GM21529 (cell line): ENCODE data around the gene ARCN1.

Experiments used
- ATAC-seq: cut with Tn5 transposase; IDR thresholded peaks from one replicate; pipeline ENCODE4 v1.9.1; 2021; ENCODE audit not compliant: unreplicated experiment

Gene ARCN1

DNA sequence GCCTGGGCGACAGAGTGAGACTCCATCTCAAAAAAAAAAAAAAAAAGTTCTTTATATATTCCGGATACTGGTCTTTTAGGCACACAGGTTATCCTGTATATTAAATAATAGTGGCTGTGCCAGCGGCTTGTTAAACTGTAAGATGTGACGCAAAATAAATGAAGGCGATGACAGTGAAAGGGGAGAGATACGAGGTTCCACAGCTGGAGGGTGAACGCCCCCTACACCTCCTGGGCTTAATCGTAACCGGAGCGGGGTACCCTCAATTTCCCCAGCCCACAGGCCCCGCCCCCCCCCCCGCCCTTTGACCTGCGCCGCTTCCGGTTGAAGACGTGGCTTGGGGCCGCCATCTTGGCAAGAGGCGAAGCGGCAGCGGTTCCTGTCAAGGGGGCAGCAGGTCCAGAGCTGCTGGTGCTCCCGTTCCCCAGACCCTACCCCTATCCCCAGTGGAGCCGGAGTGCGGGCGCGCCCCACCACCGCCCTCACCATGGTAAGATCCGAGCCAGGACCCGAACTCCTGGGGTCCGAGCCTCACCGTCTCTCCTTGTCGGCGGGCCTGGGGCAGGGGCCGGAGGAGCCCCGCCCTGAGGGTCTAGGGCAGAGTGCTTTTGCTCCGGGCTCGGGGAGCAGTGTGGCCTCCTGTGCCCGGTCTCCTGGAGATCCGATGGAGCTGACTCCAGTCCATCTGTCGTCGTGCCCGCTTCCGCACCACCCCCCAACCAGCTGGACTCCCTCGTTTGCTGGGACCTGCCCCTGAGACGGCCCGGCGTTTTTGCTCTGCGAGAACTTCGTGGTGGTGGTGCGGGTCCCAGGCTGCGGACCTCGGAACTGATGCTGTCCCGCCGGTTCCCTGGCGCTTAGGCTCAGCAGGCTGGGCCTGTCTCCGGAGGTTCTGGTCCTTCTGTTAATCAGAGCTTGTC lies at the start of gene ARCN1:
Gene ARCN1 (plus strand): TSS at position 349 of the 920 bp plus-strand sequence. CDS start 139 bp downstream, at position 488.
- peak; percentile 80 for ATAC-seq

DNA sequence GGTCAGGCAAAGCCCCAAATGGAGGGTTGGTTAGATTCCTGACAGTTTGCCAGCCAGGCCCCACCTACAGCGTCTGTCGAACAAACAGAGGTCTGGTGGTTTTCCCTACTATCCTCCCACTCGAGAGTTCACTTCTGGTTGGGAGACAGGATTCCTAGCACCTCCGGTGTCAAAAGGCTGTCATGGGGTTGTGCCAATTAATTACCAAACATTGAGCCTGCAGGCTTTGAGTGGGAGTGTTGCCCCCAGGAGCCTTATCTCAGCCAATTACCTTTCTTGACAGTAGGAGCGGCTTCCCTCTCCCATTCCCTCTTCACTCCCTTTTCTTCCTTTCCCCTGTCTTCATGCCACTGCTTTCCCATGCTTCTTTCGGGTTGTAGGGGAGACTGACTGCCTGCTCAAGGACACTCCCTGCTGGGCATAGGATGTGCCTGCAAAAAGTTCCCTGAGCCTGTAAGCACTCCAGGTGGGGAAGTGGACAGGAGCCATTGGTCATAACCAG lies 49.6 kb upstream of the ARCN1 start:
- ATAC-seq, result no peak

GRCh38 chr11:118524356-118524755 lies 47.9 kb upstream of the ARCN1 start:
- no peak for ATAC-seq

GRCh38 chr11:118524757-118525470 lies 47.3 kb upstream of the ARCN1 start:
- ATAC-seq, result no peak

DNA sequence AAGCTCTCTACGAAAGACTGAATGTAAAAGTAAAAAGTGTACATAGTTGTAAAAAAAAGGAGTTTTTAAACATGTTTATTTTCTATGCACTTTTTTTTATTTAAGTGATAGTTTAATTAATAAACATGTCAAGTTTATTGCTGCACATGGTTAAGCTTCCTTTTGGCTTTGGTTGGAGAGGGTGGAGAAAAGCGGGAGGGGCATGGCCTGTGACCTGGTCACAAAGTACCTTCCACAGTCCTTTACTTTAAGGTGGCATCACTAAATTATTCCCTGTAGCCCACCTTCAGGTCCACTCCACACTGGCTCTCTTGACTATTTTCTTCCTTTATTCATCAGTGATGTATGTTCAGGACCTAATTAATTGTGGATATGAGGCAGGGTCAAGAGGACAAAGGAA lies 45.5 kb upstream of the ARCN1 start:
- no peak for ATAC-seq

DNA sequence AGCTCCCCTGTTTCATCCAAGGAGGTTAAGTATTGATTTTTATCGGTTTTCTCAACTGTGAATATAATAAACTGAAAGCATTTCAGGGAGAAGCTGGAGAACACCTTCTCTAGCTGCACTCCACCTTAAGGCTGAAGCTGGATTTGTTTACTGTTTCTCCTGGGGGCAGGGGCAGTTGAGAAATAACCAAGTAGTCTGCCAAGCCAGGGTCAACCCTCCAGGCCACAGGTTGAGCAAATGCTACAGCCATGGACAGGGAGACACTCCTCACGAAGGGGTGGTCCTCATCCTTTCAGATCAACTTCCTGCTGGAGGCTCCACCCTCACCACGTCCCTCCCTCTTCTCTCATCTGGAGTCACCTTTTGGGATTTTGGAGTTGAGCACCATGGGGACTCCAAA lies 45.1 kb upstream of the ARCN1 start, which contains the start of gene TTC36:
Gene TTC36 (plus strand): TSS at position 366 of the 400 bp plus-strand sequence. CDS start 21 bp downstream, at position 387.
- no peak for ATAC-seq

- ATAC-seq, result no peak
Observed at GRCh38 chr11:118528511-118528910, 43.7 kb upstream of the ARCN1 start.

DNA sequence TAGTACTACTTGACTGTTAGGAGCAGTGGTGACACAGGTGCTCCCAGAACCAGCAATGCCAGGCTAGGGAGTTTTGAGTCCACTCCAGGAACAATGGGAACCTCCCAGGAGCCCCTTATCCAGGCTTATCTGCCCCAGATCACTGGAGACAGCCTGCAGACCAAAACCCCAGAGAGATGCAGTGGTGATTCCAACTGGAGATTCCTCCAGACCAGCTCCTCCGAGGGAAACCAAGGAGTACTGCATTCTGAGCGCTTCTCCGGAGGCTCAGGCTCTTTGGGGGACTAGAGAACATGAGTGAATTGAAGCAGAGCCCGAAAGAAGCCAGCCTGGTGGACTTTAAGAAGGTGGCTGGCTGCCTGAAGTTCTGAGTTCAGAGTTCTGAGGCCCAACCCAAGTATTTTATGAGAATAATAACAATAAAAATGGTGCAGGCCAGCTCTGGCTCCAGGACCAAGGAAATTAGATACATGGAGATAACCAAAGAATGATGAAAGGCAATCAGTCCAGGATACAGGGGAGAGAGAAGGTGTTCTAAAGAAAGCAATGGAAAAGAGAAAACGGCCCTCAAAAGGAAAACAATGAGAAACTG lies 42.5 kb upstream of the ARCN1 start:
- no peak for ATAC-seq

GRCh38 chr11:118530180-118530682 lies 42.0 kb upstream of the ARCN1 start:
- ATAC-seq, result no peak

DNA sequence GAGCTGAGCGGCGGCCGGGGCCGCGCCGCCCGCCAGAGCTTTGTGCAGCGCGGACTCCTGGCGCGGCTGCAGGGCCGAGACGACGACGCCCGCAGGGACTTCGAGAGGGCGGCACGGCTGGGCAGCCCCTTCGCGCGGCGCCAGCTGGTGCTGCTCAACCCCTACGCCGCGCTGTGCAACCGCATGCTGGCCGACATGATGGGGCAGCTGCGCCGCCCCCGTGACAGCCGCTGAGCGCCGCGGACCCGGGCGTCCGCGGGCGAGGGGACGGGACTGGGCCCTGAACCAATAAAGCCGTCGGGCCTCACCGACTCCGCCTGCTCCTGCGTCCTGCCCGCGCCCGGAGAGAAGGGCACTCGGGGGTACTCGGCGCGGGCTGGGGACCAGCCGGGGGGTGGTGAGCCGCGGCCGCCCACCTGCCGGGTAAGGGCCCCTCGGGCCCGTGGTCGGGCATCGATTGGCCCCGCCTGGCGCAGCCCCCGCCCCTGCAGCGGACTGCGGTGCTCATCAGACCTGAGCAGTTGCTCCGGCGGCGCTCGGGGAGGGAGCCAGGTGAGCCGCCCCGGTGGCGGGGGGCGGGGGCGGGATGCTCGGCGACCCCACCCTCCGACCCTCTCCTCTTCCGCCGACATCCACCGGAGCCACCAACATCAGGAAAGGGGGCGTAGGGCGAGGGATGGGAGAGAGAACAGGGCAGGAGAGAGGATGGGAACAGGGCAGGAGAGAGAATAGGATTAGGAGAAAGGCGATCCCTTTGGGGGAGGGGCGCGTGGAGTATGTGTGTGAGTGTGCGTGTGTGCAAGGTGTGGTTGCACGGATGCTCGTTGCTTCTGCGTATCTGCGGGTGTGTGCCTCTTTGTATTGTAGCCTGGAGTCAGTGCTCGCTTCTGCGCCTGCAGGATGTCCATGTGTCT lies 41.3 kb upstream of the ARCN1 start, which contains the start of gene TMEM25:
Gene TMEM25 (plus strand): TSS at position 510 of the 914 bp plus-strand sequence. CDS start 610 bp downstream, outside the sequence.
- ATAC-seq, result peak; percentile 75

DNA sequence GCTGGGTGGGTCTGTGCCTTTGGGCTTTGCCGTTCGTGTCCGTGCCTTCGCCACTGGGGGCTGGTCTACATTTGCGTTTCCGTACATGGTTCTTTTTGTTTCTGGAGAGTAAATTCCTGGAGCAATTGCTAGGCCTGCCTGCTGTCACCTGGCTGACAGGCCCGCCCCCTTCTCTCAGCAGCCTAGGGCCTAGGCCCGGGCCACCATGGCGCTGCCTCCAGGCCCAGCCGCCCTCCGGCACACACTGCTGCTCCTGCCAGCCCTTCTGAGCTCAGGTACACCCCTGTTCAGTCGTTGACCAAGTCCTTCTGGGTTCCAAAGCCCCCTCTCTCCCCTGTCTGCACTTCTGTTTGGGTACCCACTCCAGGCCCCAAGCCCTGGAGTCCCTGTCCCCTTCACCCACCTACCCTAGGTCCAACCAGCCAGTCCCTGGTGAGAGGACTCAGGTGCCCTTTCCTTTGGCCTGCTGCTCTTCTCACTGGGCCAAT lies 40.6 kb upstream of the ARCN1 start:
- ATAC-seq, result no peak

- ATAC-seq, result no peak
Observed at GRCh38 chr11:118532091-118532490, 40.1 kb upstream of the ARCN1 start.

GRCh38 chr11:118532852-118533768 lies 39.1 kb upstream of the ARCN1 start:
- no peak for ATAC-seq

GRCh38 chr11:118533769-118534729 lies 38.2 kb upstream of the ARCN1 start:
- ATAC-seq, result no peak

DNA sequence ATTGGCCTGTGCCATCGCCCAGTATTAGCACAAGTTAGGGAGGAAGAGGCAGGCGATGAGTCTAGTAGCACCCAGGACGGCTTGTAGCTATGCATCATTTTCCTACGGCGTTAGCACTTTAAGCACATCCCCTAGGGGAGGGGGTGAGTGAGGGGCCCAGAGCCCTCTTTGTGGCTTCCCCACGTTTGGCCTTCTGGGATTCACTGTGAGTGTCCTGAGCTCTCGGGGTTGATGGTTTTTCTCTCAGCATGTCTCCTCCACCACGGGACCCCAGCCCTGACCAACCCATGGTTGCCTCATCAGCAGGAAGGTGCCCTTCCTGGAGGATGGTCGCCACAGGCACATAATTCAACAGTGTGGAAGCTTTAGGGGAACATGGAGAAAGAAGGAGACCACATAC lies 36.9 kb upstream of the ARCN1 start:
- ATAC-seq, result no peak

- ATAC-seq, result no peak
Observed at GRCh38 chr11:118536726-118537125, 35.5 kb upstream of the ARCN1 start.

- ATAC-seq, result no peak
Observed at GRCh38 chr11:118537409-118537980, 34.7 kb upstream of the ARCN1 start.
